GM19240 (cell line): ENCODE measurements around the gene TTLL12.

Experiments
- DNase-seq: peaks from one replicate; pipeline ENCODE4 v3.0.0; 2011; ENCODE audit warnings: low spot score; ENCODE audit not compliant: insufficient read length

TTLL12 gene

GRCh38 chr22:43186272-43187170 lies at the start of gene TTLL12:
TTLL12 (minus strand) TSS chr22:43187134; CDS start chr22:43187069, 65 bp downstream.
- DNase-seq: peak; percentile 68

- DNase-seq: no peak
These were observed 48.8 kb upstream of the TTLL12 start for GRCh38 chr22:43235445-43236409.

- DNase-seq: no peak
These were observed 47.5 kb upstream of the TTLL12 start for GRCh38 chr22:43234264-43234988.

GRCh38 chr22:43233529-43233928 lies 46.6 kb upstream of the TTLL12 start:
- DNase-seq: no peak

GRCh38 chr22:43232445-43232844 lies 45.5 kb upstream of the TTLL12 start:
- DNase-seq: no peak

- no peak for DNase-seq
These were observed 44.7 kb upstream of the TTLL12 start for GRCh38 chr22:43231724-43232034.

- DNase-seq: peak; percentile 94
These were observed 44.2 kb upstream of the TTLL12 start for GRCh38 chr22:43230971-43231723.

GRCh38 chr22:43230571-43230970 lies 43.6 kb upstream of the TTLL12 start:
- DNase-seq: no peak

- no peak for DNase-seq
These were observed 41.9 kb upstream of the TTLL12 start for GRCh38 chr22:43228863-43229262.

GRCh38 chr22:43228330-43228729 lies 41.4 kb upstream of the TTLL12 start:
- DNase-seq: no peak

GRCh38 chr22:43227239-43227630 lies 40.3 kb upstream of the TTLL12 start:
- no peak for DNase-seq

GRCh38 chr22:43226377-43227238 lies 39.7 kb upstream of the TTLL12 start:
- DNase-seq: no peak

GRCh38 chr22:43225609-43226008 lies 38.7 kb upstream of the TTLL12 start:
- no peak for DNase-seq

GRCh38 chr22:43222987-43223386 lies 36.1 kb upstream of the TTLL12 start:
- no peak for DNase-seq

- DNase-seq: no peak
These were observed 35.3 kb upstream of the TTLL12 start for GRCh38 chr22:43222262-43222661.

- no peak for DNase-seq
These were observed 33.9 kb upstream of the TTLL12 start for GRCh38 chr22:43220625-43221380.

GRCh38 chr22:43218786-43219185 lies 31.9 kb upstream of the TTLL12 start:
- DNase-seq: no peak

GRCh38 chr22:43217285-43218030 lies 30.5 kb upstream of the TTLL12 start:
- DNase-seq: no peak
